Panc1 (cell line): ENCODE results near the gene RAPSN. TPM values are rescaled to one million over a fixed set of nuclear protein-coding genes. Genes with fewer than 3 reads are reported as not detected.

Source experiments
- ATAC-seq: fragments of 200-7000 bp; cut with Tn5 transposase; 2 replicates; pipeline ENCODE4 v1.9.1; 2020; ENCODE audit warnings: mild to moderate bottlenecking, moderate library complexity
- BruUV-seq: library from RNA; stranded (reverse); fragments of 400-500 nt; replicated peaks from 2 replicates; lab custom pipeline; 2021; lab: Mats Ljungman, UMichigan
- CTCF ChIA-PET: fragments of 300-600 bp; sonication (Branson Sonifier 250); formaldehyde crosslinking; loops from one replicate; lab custom pipeline; 2022; ENCODE audit warnings: antibody characterized with exemption; lab: Charles Lee
- POLR2A ChIA-PET: fragments of 300-600 bp; sonication (Branson Sonifier 250); formaldehyde crosslinking; loops from one replicate; lab custom pipeline; 2022; ENCODE audit warnings: antibody characterized with exemption; lab: Charles Lee
- DNase-seq: peaks from one replicate; pipeline ENCODE4 v3.0.0-alpha.2; 2010; ENCODE audit warnings: low read depth, low spot score
- H3K27ac ChIP-seq: 2 replicates; pipeline ENCODE4 v1.5.1; 2011; ENCODE audit warnings: mild to moderate bottlenecking, low read length, inconsistent platforms
- H3K27me3 ChIP-seq: fragments of 200-500 bp; sonication (Bioruptor generic); 2 replicates; pipeline ENCODE4 v1.6.0; 2014; ENCODE audit warnings: low read length, inconsistent platforms; ENCODE audit not compliant: control insufficient read depth, insufficient read depth
- H3K36me3 ChIP-seq: fragments of 200-500 bp; sonication (Bioruptor generic); 2 replicates; pipeline ENCODE4 v1.5.1; 2014; ENCODE audit warnings: inconsistent platforms, mild to moderate bottlenecking, low read length, moderate library complexity; ENCODE audit not compliant: control insufficient read depth, insufficient read depth
- H3K4me1 ChIP-seq: 2 replicates; pipeline ENCODE4 v1.5.1; 2011; ENCODE audit warnings: inconsistent platforms, mild to moderate bottlenecking, low read length, moderate library complexity; ENCODE audit not compliant: control insufficient read depth, insufficient read depth
- H3K4me3 ChIP-seq, 2 experiments: 2 replicates each; pipeline ENCODE4 v1.5.1; 2011 to 2012; ENCODE audit warnings: low read depth in 2 of 2, low read length in 2 of 2, mild to moderate bottlenecking in 2 of 2, inconsistent platforms in 1 of 2, moderate library complexity in 1 of 2
- H3K9me3 ChIP-seq: fragments of 200-500 bp; sonication (Bioruptor generic); 2 replicates; pipeline ENCODE4 v1.5.1; 2014; ENCODE audit warnings: low read depth, mild to moderate bottlenecking, inconsistent platforms, low read length, moderate library complexity; ENCODE audit not compliant: control insufficient read depth, insufficient read depth
- CTCF ChIP-seq: fragments of 450-650 bp; IDR thresholded peaks from 2 replicates; pipeline ENCODE4 v1.5.1; 2017; ENCODE audit warnings: mild to moderate bottlenecking
- POLR2AphosphoS5 ChIP-seq: IDR thresholded peaks from 2 replicates; pipeline ENCODE4 v1.6.1; 2012; ENCODE audit warnings: mild to moderate bottlenecking, low read depth, low read length, moderate library complexity
- REST ChIP-seq, 2 experiments: IDR thresholded peaks; 2 replicates each; pipeline ENCODE4 v1.6.1; 2011 to 2012; ENCODE audit warnings: low read depth in 2 of 2, control low read depth in 1 of 2, low read length in 1 of 2, mild to moderate bottlenecking in 1 of 2, moderate library complexity in 1 of 2; ENCODE audit not compliant: insufficient read depth in 1 of 2
- SIN3A ChIP-seq: IDR thresholded peaks from 2 replicates; pipeline ENCODE4 v1.6.1; 2012; ENCODE audit warnings: low read depth, mild to moderate bottlenecking, low read length, moderate library complexity, borderline replicate concordance; ENCODE audit not compliant: insufficient read depth
- TCF7L2 ChIP-seq: IDR thresholded peaks from 2 replicates; pipeline ENCODE4 v1.6.1; 2011; ENCODE audit warnings: mild to moderate bottlenecking, low read depth, low read length, inconsistent platforms
- in situ Hi-C: cut with HindIII; loops from 2 replicates; pipeline ENCODE4 v1.10.0; 2016; ENCODE audit warnings: low sequenced_read_pairs, low pct_unique_long_range_greater_than_20kb
- intact Hi-C: fragments of 100-400 bp; cut with micrococcal nuclease; formaldehyde crosslinking; loops from one replicate; pipeline ENCODE4 v1.10.0; 2022; ENCODE audit not compliant: unreplicated experiment
- total RNA-seq: library from RNA; stranded (reverse); gene quantifications from one replicate; pipeline ENCODE4 v1.2.1, GENCODE V29; 2021; ENCODE audit not compliant: unreplicated experiment

RAPSN gene
- total RNA-seq, 1 experiment from 2014 or later = 1.8 TPM

- TF ChIP-seq SIN3A (no peak), TCF7L2 (no peak), POLR2AphosphoS5 (no peak), CTCF (no peak), REST (IDR thresholded peaks at IDR 0.05; ENCODE audit: insufficient read depth in 1 of 2, low read depth in 2 of 2, low read length in 1 of 2) (no peak)
- H3K36me3 ChIP-seq = peaks cover 35% of the 10 kb centered on the region
- no TSS peak for BruUV-seq
- in situ Hi-C loops (no loop called here), intact Hi-C loops (no loop called here)
- H3K9me3 ChIP-seq = no peaks in the 10 kb centered on the region
- CTCF ChIA-PET = no interaction called here
- POLR2A ChIA-PET = no interaction called here
- no peaks in the 10 kb centered on the region for H3K4me1 ChIP-seq
- DNase-seq (no peak), ATAC-seq (peak; percentile 64)
- no peak overlapping the region for H3K27ac ChIP-seq
- no peak overlapping the region for H3K4me3 ChIP-seq
- no peaks in the 10 kb centered on the region for H3K27me3 ChIP-seq
These were observed 28.4 kb upstream of the RAPSN start for GRCh38 chr11:47477323-47477722.

- BruUV-seq = no TSS peak
- intact Hi-C loops (no loop called here), in situ Hi-C loops (no loop called here)
- TF ChIP-seq CTCF (no peak), REST (IDR thresholded peaks at IDR 0.05; ENCODE audit: insufficient read depth in 1 of 2, low read depth in 2 of 2, low read length in 1 of 2) (no peak), POLR2AphosphoS5 (no peak), TCF7L2 (no peak), SIN3A (no peak)
- DNase-seq (no peak), ATAC-seq (no peak)
- no peaks in the 10 kb centered on the region for H3K27me3 ChIP-seq
- CTCF ChIA-PET = no interaction called here
- POLR2A ChIA-PET = no interaction called here
- H3K9me3 ChIP-seq = no peaks in the 10 kb centered on the region
- peaks cover 24% of the 10 kb centered on the region for H3K36me3 ChIP-seq
- no peak overlapping the region for H3K4me3 ChIP-seq
- H3K4me1 ChIP-seq = peaks cover 46% of the 10 kb centered on the region
- H3K27ac ChIP-seq = peak overlapping the region; percentile 32; the same call in 1 of the 2 replicates
These were observed 21.7 kb upstream of the RAPSN start for GRCh38 chr11:47470671-47471070.
